Measurements from ENCODE around the gene TJP2.

The TJP2 gene

DNA sequence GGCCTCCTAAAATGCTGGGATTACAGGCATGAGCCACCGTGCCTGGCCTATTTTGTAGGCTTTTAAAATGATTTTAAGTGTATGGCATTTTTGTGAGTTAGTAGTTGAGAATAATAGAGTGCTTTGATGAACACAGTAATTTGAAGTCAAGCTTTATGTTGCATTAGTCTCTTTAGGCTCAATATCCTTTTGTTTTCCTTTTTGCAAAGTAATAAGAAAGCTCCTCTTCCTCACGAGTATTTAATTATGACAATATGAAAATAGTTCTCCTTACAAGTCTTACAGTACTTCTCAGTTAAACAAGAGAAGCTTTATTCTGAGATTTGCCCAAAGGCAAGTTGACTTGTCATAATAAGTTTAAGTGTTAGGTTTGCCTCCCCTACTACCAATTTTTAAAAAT lies 69.0 kb downstream of the TJP2 start:
- no peak overlapping the region for H3K27ac ChIP-seq
- DNase-seq (ENCODE audit: low spot score): no peak
- TF ChIP-seq, protein P1, sequence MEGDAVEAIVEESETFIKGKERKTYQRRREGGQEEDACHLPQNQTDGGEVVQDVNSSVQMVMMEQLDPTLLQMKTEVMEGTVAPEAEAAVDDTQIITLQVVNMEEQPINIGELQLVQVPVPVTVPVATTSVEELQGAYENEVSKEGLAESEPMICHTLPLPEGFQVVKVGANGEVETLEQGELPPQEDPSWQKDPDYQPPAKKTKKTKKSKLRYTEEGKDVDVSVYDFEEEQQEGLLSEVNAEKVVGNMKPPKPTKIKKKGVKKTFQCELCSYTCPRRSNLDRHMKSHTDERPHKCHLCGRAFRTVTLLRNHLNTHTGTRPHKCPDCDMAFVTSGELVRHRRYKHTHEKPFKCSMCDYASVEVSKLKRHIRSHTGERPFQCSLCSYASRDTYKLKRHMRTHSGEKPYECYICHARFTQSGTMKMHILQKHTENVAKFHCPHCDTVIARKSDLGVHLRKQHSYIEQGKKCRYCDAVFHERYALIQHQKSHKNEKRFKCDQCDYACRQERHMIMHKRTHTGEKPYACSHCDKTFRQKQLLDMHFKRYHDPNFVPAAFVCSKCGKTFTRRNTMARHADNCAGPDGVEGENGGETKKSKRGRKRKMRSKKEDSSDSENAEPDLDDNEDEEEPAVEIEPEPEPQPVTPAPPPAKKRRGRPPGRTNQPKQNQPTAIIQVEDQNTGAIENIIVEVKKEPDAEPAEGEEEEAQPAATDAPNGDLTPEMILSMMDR (IDR thresholded peaks at IDR 0.05): no peak
- no peak overlapping the region for H3K4me3 ChIP-seq

- no peak for DNase-seq (ENCODE audit: low spot score)
Measured at GRCh38 chr9:69246629-69247028, 72.6 kb downstream of the TJP2 start.

GRCh38 chr9:69248005-69248404 lies 73.9 kb downstream of the TJP2 start:
- H3K4me3 ChIP-seq: no peak overlapping the region
- DNase-seq (ENCODE audit: low spot score): no peak
- TF ChIP-seq, protein P1 (IDR thresholded peaks at IDR 0.05): no peak
- no peak overlapping the region for H3K27ac ChIP-seq

More at GRCh38 chr9:69246629-69247028, 72.6 kb downstream of the TJP2 start:
- H3K4me3 ChIP-seq: no peak overlapping the region
- TF ChIP-seq, protein P1 (IDR thresholded peaks at IDR 0.05): no peak
- no peak overlapping the region for H3K27ac ChIP-seq

- no peak for DNase-seq (ENCODE audit: low spot score)
- TF ChIP-seq, protein P1 (IDR thresholded peaks at IDR 0.05): no peak
- Histone ChIP-seq H3K27ac (no peak overlapping the region), H3K4me3 (no peak overlapping the region)
Measured at GRCh38 chr9:69249337-69249736, 75.3 kb downstream of the TJP2 start.

GRCh38 chr9:69250681-69251080 lies 76.6 kb downstream of the TJP2 start:
- Histone ChIP-seq H3K4me3 (no peak overlapping the region), H3K27ac (no peak overlapping the region)
- DNase-seq (ENCODE audit: low spot score): no peak
- TF ChIP-seq, protein P1 (IDR thresholded peaks at IDR 0.05): no peak

DNA sequence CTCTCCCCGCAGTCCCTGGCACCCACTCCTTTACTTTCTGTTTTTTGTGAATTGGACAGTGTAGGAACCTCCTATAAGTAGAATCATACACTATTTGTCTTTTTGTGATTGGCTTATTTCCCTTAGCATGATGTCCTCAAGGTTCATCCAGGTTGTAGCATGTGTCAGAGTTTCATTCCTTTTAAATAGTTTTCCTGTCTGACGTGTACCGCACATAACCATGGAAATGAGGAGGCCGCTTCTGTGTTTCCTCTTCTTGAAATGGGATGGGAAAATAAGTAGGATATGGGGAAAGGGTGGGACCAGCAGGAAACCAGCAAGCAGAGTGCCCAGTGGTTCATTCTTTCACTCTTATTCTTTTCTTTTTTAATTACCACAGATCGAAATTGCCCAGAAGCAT lies 78.4 kb downstream of the TJP2 start:
- TF ChIP-seq, protein P1 (IDR thresholded peaks at IDR 0.05): no peak
- no peak overlapping the region for H3K4me3 ChIP-seq
- no peak for DNase-seq (ENCODE audit: low spot score)
- peak overlapping the region in 1 of 2 donors; percentile 51 for H3K27ac ChIP-seq

DNA sequence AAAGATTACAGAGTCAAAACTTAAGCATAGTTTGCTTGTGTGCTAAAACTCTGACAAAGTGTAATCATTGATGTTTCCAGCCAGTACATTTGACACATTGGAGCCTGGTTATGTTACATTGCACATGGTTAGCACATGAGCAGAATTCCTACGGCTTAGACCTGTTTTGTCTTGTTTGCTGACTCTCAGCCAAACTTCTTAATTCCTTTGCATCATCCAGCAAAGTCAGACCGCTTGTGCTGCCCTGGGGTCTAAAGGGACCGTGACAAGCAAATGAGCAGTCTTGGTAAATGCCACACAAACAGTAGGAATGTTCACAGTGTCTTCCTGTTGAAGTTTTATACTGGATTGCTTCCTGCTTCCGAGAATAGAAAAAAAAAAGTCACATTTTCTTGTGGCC lies 79.0 kb downstream of the TJP2 start:
- TF ChIP-seq, protein P1 (IDR thresholded peaks at IDR 0.05): no peak
- peak overlapping the region in 1 of 2 donors; percentile 51 for H3K27ac ChIP-seq
- no peak overlapping the region for H3K4me3 ChIP-seq
- DNase-seq (ENCODE audit: low spot score): no peak

Measured in coronary artery (tissue), 2 donors.